ENCODE measurements around the gene HORMAD2.
"Not testable (repeated sequence)": the region's sequence is repeated elsewhere in the genome, so short reads cannot be mapped to it uniquely, and the experiment has no call there.

HORMAD2 gene

DNA sequence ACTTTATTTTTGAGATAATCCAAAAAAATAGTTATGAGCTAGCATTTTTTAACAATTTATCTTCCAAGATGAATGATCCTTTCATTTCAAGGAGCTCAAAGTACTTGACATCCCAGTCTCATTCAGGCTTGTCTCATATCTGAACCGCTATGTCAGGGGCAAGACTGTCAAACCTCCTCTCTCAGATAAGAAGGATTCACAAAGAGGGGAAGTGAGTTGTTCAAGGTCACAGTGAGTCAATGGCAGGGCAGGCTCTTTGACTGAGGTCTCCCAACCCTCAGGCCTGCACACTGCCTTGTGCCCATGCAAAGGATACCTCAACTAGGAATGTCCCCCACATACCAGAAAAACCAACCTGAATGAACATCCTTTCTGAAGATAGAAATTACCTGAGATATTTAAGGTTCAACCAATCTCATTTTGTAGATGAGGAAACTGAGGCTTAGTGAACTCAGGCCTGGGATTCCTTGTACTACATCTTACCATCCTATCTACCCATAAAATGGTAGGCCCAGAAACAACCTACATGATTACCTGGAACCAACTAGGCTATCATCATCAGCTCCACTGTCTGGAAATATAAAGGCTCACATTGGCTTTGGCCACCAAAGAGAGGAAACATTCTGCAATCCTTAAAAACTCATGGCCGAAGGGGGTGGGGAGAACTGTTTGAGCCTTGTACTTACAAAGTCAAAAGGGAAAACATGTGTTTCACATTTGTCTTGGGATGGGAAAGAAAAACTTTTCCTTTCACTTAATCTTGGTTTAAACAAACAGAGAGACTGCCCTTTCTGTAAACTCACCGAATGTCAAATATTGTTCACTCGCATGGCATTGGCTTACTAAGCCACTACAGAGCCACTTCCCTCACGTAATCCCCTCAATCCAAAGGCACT lies 115.2 kb downstream of the HORMAD2 start:
- no peak for DNase-seq

DNA sequence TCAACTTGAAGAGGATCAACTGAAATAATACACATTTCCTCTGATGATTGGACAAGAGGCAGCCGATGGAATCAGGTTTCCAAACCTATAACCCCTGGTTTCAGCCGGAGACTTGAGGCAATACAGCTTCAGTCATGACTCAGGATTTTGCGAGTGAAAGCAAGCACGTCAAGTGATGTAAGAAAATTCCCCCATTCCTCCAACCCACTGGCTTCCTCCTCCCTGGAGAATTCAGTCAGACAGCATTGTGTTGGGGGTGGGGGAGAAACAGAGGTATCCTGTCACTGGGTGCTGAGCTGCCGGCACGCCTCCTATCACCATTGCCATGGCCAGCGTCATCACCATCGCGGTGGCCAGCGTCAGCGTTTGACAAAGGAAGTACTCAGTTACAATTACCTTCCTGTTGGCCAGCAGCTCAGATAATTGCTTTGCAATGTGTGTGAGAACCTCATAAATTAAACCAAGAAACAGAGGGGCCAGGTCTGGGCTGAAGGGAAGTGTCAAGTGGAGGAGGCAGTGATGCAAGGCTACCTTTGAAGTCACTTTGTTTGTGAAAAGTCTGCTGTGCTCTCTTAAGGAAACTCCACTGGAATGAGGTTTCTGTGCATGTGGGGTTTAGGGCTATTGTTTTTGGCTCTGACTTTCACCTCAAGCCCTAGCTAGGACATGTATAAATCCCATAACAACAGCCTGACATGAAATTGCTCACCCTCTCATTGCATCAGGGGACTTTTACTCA lies 116.0 kb downstream of the HORMAD2 start:
- no peak for DNase-seq

DNA sequence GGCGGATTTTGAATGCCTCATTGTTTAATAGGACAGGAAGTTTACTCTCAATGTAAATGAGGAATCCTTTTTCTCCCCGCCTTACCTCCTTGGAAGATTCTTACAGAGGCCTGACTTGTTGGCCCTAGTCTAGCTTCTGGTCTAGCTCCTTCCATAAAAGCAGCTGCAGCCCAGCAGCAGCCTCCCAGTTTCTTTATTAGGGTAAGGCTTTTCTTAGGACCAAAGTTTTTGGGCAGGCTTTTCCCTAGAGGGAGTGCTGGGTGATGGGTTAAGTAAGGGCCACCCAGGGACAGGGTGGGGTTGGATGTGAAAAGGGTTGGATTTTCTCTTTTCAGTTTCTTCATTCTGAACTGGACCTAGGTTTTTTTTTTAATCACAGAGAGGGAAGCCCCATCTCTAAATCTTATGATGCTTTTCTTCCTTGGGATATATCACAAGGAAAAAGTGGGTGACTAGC lies 116.6 kb downstream of the HORMAD2 start:
- DNase-seq = no peak

DNA sequence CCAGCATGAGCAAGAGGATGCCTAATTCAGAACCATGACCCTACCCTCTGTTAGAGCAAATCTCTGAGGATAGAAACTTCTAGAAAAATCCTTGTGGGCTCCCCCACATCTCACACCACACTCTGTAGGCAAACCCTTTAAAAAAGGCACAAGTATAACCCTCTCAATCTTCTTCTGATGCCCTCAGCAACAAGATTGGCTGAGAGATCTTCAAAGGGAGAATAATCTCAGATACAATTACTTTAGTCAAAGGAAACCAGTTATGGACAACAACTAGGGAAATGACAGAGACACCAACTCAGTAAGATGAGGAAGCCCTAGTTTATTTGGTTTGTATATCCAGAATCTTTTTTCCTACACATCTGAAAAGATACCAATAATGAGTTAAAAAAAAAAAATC lies 117.1 kb downstream of the HORMAD2 start:
- DNase-seq = no peak

DNA sequence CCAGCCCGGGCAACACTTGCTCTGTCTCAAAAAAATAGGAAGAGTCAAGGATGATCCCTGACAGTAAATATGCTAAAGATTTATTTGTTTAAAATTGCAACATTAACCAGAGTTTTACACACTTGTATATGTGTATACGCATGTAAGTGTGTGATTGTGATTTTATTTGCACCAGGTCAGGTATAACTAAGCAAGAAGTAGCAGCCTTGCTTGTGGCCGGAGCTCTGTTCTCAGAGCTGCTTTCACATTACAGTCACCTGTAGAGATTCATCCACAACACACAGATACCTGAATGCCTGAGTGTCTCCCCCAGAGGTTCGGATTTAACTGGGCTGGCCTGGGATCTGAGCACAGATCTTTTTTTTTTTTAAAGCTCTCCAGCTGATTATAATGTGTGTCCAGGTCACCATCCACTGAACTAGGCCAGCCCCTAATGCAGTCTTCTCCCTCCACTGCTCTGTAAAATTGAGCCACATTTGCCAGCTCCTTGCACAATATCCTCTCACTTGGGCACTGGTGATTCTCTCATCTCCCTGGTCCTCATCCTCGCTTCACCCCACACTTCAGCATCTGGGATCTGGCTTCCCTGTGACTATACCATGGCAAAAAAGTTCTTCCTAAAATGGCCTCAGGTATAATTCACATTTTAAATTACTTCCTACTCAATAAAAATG lies 118.0 kb downstream of the HORMAD2 start:
- no peak for DNase-seq

DNA sequence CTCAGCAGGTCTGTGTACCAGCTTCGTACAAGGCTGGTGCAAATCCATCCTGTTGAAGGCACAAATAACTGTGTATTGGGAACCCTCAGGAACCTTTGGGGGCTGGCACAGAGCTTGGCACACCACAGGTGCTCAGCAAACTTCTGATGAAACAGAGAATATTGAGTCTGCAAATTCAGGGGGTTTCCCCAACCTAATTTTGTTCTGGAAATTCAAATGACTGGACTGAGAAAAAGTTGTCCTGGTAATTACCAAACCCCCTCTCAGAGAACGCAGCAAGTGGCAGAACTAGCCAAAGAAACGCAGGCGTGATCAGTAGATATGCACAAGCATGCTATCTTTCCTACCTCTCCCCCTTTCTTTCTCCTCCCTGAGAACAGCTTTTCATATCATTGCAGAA lies 118.7 kb downstream of the HORMAD2 start:
- DNase-seq = no peak

DNA sequence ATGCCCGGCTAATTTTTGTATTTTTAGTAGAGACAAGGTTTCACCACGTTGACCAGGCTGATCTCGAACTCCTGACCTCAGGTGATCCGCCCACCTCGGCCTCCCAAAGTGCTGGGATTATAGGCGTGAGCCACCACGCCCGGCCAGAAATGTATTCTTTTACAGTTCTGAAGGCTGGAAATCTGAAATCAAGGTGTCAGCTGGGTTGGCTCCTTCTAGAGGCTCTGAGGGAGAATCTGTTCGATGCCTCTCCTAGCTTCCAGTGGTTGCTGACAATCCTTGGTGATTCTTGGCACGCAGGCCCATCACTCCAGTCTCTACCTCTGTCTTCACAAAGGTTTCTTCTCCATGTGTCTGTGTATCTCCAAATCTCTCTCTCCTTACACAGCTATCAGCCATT lies 120.6 kb downstream of the HORMAD2 start:
- not testable (repeated sequence) for DNase-seq

DNA sequence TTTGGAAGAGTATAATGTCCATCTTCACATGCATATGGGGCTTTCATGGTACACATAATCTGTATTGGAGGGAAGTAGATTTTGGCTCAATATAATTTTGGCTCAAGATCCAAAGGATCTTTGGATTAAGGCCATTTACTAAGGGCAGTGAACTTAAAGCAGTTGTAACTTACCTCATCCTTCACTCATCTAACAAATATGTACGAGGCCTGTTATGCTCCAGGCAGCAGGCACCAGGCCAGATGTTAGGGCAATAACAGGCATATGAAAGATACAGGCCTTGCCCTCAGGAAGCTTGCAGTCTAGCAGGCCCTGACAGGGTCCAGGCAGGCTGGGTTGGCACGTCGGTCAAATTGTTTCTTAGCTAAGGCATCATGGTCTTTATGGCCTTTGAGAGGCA lies 121.7 kb downstream of the HORMAD2 start:
- DNase-seq = peak; percentile 57

DNA sequence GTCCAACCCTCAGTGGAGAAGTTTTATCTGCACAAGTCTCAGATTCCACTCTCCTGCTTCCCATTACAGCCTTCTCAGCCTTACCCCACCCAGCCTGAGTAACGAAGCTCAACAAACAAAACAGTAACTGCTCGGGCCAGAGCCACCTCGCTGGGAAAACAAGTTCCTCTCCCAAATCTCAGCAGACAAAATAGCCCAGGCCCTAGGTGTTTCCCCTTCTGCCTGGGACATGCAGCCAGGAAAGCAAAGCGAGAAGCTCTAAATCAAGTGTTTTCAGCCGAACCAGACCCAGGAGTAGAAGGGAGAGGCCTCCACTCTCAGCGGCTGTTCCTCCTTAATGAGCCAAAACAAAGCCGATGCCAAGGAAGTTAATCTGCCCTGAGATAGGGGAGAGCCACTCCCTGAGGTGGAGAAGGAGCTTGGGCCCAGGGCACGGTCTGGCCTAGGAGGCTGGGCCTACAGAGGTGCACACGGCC lies 122.3 kb downstream of the HORMAD2 start:
- peak; percentile 51 for DNase-seq

DNA sequence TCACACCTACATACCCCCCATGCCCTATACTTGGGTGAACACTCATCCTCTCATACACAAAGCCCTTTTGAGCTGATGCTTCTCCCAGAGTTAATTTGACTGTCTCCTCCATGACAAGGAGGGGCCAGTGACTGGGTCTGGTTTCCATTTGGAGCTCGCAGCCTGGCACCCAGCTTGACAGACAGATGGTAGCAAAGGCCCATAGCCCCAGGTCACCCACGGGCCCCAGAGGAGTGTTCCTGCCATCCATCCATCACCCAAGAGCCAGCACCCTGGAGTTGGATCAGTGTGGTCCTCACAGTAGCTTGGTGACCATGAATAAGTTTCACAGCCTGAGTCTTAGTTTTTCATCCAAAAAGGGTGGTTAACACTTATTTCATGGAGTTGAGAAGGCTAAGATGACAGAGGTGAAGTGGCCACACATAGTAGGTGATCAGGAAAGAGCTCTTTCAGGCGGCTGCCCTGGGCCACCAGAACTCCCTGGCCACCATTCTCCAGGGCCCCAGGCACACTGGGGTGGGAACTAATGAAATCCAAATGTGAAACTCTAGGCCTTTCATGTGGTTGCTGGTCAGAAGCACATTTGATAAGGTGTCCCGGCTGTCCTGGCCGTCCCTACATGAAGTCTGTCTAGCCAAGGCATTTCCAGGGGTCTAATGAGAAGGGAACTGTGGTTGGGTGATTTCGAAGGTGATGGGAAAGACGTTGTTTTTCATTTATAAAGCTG lies 123.9 kb downstream of the HORMAD2 start:
- no peak for DNase-seq

DNA sequence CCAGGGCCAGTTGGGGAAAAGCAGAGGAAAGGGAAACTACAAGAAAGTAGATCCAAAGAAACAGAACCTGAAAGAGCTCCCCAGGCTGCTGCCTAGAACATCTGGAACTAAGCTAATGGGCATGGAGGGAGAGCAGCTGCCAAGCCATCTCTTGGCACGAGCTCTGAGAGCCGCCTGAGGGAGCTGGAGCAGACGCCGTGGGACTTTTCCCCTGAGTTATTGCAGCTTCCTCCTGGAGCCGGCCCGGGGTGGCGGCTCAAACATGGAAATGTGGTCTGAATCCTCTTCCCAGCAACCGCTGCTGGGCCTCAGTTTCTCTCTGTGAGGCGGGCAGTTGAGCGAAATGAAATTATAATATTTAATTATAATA lies 124.5 kb downstream of the HORMAD2 start:
- peak; percentile 79 for DNase-seq

DNA sequence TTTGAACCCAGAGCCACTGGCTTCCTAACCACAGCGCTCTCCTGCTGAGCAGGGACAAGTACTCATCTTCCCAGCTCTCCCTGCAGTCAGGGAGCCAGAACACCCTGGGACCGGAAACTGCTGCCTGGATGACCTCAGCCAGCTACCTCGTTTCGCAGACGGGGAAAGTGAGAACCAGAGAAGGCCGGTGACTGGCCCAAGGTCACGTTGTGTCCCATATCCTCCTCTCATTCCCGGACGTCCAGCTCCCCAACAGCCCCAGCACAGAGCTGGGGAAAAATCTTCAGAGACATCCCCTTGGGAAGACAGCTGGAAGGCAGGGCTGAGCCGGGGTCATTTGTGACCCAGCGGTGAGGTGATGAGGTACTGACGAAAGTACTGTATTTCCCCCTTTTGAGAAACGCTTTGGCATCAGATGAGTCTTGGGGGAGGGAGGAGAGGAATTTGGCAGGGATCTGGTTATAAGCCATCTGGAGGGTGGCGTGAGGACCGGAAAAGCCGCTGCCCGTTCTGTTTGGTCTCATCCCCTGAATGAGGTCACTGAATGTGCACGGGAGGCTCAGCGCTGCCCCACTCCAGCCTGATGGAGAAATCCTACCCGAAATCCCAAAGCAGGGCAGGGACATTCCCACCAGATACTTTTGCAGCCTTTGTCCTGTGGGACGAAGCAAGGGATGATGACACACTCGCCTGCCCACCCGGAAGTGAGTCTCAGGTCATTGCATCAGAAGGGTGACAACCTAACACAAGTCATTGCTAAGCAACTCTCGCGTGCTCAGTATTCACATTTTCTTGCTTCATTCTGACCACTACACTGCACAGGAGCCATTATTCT lies 125.2 kb downstream of the HORMAD2 start:
- peak; percentile 77 for DNase-seq

DNA sequence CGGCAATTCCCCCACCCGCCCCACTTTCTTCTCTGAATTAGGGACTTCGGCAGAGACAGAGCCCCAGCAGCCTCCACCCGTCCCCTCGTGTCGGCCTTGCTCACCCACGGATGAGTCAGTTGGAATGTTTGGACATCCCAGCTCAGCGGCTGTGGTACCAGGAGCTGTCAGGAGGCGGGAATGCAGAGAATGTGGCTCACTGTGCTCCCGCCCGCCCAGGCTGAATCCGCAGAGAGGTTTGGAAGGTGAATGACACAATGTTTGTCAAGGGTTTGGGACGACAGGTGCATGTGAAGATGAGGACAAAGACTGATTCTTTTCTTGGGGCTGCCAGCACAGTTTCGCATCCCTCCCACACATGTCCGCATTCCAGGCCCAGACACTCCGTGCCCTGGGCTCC lies 126.7 kb downstream of the HORMAD2 start:
- DNase-seq = no peak

DNA sequence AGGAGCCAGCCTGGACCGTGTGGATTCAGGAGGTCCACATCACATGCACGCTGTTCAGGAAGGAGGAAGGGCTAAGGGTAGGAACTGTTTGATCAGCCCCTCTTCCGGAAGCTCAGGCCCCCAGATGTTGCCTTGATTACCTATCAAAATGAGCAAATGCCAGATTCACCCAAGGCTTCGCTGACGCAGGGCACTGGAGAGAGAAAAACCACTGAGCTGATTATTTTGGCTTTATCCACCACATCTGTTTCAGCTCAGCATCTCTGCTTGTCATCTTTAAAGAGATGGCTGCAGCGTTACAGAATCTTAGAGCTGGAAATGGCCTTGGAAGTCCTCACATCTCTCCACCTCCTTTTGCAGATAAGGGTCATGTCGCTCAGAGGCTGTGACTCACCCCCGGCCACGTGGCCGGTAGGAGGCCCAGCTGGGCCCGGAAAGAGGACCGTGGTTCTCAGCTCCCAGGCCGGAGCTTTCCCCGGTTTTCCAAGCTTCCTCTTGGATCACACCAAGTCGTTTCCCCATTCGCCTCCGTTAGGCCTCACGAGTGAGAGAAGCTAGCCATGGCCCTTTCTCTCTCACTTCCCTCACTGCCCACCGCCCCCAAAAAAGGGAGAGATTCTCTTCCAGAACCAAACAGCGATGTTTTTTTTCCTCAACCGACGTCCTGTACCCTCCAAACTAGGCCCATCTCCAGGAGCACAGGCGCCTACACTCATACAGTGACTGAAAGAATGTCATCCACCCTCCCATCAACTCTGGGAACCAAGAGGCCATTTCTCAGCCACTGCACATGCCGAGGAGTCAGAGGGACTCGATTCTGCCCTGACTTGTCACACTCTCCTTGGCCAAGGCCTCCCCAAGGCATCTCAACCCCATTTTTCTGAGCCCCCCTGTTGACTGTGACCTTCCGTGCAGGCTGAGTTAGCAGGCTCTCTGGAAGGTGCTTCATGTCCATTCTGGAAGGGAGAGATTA lies 128.7 kb downstream of the HORMAD2 start:
- no peak for DNase-seq

DNA sequence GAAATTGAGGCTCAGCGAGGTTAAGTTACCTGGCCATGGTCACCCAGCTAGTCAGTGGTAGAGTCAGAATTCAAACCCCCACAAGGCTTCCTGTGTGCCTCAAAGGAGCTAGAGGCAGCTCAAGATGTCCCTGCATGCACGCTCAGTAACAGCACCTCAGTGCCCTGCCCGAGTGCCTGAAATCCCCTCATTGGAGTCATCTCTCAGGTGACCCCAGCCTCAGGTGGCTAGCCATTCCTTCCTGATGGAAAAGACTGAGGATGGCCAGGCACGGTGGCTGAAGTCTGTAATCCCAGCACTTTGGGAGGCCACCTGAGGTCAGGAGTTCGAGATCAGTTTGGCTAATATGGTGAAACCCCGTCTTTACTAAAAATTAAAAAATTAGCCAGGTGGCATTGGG lies 129.4 kb downstream of the HORMAD2 start:
- no peak for DNase-seq

DNA sequence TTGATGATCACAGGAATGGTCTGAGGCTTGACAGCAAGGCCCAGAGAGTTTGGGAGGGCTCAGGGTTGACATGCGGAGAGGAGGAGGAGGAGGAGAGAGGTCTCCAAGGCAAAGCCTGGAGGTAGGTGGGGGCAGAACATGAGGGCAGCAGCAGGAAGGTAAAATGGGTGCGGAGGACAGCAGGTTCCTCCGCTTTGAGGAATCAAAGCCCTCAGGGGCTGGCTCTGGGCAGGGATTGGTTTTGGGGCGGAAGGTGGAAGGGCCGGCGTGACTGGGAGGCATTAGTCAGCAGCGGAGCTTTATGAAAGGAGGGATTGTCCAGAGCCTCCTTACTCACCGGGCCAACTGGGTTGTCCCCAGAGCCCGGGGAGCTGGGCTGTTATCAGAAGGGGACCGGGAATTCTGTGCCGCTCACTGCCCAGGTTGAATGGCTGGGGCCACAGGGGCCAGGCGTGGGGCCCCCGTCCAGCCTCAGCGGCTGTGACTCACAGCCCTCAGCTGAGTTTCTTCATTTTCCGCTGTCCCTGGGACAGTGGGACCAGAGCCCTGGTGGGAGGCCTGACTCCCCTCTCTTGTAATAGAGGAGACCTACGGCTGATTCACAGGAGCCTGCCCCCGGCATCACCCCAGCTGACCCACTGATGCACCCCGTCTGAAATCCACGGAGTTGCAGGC lies 130.1 kb downstream of the HORMAD2 start:
- DNase-seq = no peak

DNA sequence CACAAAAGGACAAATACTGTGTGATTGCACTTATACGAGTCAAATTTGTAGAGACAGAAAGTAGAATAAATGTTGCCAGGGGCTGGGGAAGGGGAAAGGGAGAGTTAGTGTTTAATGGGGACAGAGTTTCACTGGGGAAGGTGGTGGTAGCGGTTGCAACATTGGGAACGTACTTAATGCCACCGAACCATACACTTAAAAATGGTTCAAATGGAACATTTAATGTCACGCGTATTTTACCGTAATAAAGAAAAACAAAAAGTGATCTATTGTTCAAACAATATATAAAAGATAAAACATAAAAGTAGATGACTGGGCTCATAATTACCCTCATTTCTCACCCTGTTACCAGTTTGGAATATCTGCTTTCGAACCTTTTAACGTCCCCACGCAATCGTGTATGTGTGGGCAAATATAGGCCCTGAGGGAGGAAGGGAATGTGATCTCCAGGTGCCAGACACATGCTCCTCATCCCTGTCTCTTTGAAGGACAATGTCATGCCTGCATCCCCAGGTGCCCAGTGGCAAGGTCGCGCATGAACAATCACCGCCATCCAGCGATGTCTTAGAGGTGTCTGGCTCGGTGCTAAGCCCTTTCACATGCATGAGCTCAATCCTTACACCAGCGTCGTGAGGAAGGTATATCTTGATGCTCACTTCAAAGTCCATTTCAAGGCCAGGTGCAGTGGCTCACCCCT lies 131.0 kb downstream of the HORMAD2 start:
- no peak for DNase-seq

DNA sequence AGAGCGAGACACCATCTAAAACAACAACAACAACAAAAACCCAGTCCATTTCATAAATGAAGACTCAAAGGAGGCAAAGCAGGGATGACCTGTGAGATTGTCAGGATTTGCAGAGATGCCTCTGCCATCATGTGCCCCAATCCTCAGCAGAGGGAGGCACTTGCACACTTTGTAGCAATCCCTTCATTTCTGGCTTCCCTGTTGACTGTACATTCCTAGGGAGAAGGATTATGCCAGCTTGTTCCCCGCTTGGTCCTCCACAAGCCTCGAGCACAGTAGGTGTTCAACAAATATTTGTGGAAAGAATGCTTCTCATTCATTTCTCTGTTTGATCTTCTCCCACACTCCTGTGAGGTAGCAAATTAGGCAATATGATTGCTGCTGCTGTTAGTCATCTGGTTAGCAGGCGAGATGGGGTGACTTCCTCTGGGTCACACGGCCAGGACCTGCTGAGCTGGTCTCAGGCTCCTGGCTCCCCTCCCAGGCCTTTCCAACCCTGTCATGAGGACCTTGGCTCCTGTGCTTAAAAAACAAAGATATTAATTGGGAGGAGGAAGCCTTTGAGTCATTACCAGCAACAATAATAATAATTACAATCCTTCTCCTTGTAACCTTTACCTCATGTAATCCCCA lies 132.2 kb downstream of the HORMAD2 start:
- DNase-seq = no peak

DNA sequence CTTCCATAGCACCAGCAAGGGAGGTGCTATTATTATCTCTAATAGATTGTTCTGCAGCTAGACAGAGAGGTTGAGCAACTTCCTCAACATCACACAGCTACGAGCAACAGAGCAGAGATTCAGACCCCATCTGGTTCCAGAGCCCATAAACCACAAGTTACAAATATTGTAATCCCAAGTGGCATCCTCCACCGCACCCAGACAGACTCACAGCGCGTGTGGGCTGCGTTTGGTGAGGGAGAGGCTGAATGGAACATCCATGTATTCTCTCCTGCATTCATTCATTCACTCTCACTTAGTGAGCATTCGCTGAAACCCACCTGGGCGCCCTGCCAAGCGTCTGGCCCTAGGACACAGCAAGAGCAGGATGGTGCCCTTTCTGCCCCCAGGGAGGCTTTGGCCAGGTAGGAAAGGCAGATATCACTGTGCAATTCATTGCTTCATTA lies 132.8 kb downstream of the HORMAD2 start:
- DNase-seq = no peak
